ENCODE data around the gene ITGA3. TPM values are rescaled to one million over a fixed set of nuclear protein-coding genes. Genes with fewer than 3 reads are reported as not detected.

Gene ITGA3
- total and polyA plus RNA-seq, 2 of the 13 experiments (the other 11 are each of a cell fraction or from before 2014, with no cell fraction given), result 0.48 to 0.69 TPM

- TF ChIP-seq ZNF296 (CRISPR knock-in tag; conservative IDR thresholded peaks at IDR 0.05), result no peak
- TF ChIP-seq HMGXB4 (CRISPR knock-in tag; IDR thresholded peaks at IDR 0.05; ENCODE audit: borderline replicate concordance in 1 of 2, low read depth in 1 of 2), result peak; percentile 73 to 89
- no peak for TF ChIP-seq LCORL (IDR thresholded peaks at IDR 0.05)
- no peak; the same call in 1 of the 2 replicates for TF ChIP-seq LCORL (CRISPR knock-in tag; IDR thresholded peaks at IDR 0.05)
- TF ChIP-seq RBFOX2 (IDR thresholded peaks at IDR 0.05; ENCODE audit: low read depth, low read length), result no peak
- peak; percentile 65 for TF ChIP-seq ZNF781 (CRISPR knock-in tag; IDR thresholded peaks at IDR 0.05; ENCODE audit: borderline replicate concordance, not compliant biosample characterization)
- TF ChIP-seq ZBTB8A (CRISPR knock-in tag; IDR thresholded peaks at IDR 0.05; ENCODE audit: borderline replicate concordance, low read depth), result no peak
- TF ChIP-seq ZNF17 (CRISPR knock-in tag; IDR thresholded peaks at IDR 0.05), result no peak
- no peak for TF ChIP-seq MEF2D (CRISPR knock-in tag; IDR thresholded peaks at IDR 0.05)
- TF ChIP-seq ZNF446 (CRISPR knock-in tag; IDR thresholded peaks at IDR 0.05), result no peak
- TF ChIP-seq, protein P1, sequence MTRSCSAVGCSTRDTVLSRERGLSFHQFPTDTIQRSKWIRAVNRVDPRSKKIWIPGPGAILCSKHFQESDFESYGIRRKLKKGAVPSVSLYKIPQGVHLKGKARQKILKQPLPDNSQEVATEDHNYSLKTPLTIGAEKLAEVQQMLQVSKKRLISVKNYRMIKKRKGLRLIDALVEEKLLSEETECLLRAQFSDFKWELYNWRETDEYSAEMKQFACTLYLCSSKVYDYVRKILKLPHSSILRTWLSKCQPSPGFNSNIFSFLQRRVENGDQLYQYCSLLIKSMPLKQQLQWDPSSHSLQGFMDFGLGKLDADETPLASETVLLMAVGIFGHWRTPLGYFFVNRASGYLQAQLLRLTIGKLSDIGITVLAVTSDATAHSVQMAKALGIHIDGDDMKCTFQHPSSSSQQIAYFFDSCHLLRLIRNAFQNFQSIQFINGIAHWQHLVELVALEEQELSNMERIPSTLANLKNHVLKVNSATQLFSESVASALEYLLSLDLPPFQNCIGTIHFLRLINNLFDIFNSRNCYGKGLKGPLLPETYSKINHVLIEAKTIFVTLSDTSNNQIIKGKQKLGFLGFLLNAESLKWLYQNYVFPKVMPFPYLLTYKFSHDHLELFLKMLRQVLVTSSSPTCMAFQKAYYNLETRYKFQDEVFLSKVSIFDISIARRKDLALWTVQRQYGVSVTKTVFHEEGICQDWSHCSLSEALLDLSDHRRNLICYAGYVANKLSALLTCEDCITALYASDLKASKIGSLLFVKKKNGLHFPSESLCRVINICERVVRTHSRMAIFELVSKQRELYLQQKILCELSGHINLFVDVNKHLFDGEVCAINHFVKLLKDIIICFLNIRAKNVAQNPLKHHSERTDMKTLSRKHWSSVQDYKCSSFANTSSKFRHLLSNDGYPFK (CRISPR knock-in tag; IDR thresholded peaks at IDR 0.05; ENCODE audit: borderline replicate concordance), result no peak; the same call in 1 of the 2 replicates
- no peak for TF ChIP-seq POLR2A (IDR thresholded peaks at IDR 0.05; ENCODE audit: insufficient read depth in 1 of 2, low read depth in 2 of 2, low read length in 2 of 2)
- TF ChIP-seq ZNF484 (CRISPR knock-in tag; IDR thresholded peaks at IDR 0.05; ENCODE audit: borderline replicate concordance, low read depth), result no peak
- TF ChIP-seq ZMAT3 (CRISPR knock-in tag; conservative IDR thresholded peaks at IDR 0.05), result peak; percentile 51; the same call in 1 of the 2 replicates
- no peak; the same call in 1 of the 2 replicates for TF ChIP-seq ZNF556 (CRISPR knock-in tag; IDR thresholded peaks at IDR 0.05; ENCODE audit: borderline replicate concordance)
- TF ChIP-seq MYC (CRISPR knock-in tag; IDR thresholded peaks at IDR 0.05; ENCODE audit: borderline replicate concordance), result no peak
- TF ChIP-seq ZNF326 (CRISPR knock-in tag; IDR thresholded peaks at IDR 0.05; ENCODE audit: borderline replicate concordance), result no peak
- no peak for TF ChIP-seq ZNF513 (CRISPR knock-in tag; conservative IDR thresholded peaks at IDR 0.05)
- TF ChIP-seq ZFAT (CRISPR knock-in tag; conservative IDR thresholded peaks at IDR 0.05), result no peak
- no peak for TF ChIP-seq ZNF839 (CRISPR knock-in tag; IDR thresholded peaks at IDR 0.05; ENCODE audit: borderline replicate concordance)
- no peak for TF ChIP-seq MXD4 (CRISPR knock-in tag; IDR thresholded peaks at IDR 0.05)
- TF ChIP-seq ZNF180 (CRISPR knock-in tag; IDR thresholded peaks at IDR 0.05; ENCODE audit: borderline replicate concordance, low read depth), result no peak
Observed at GRCh38 chr17:50094243-50094752, 38.4 kb downstream of the ITGA3 start (continued).
